Choroid plexus epithelial cell (primary cell): Measurements from ENCODE around the gene ZSCAN16.
A peak's percentile ranks its signal among the peaks of the same experiment; 100 is the strongest.

Experiments used
- DNase-seq: peaks from one replicate; pipeline ENCODE4 v3.0.0-alpha.2; 2010; ENCODE audit warnings: low read depth
- H3K4me3 ChIP-seq: 2 replicates; pipeline ENCODE4 v1.5.1; 2011; ENCODE audit warnings: low read depth, mild to moderate bottlenecking, control low read depth, low read length, moderate library complexity
- TF ChIP-seq, protein P1 (sequence below): conservative IDR thresholded peaks from 2 replicates; pipeline ENCODE4 v1.5.1; 2011; ENCODE audit warnings: low read depth, mild to moderate bottlenecking, control low read depth, inconsistent platforms, low read length, moderate library complexity

Gene ZSCAN16

DNA sequence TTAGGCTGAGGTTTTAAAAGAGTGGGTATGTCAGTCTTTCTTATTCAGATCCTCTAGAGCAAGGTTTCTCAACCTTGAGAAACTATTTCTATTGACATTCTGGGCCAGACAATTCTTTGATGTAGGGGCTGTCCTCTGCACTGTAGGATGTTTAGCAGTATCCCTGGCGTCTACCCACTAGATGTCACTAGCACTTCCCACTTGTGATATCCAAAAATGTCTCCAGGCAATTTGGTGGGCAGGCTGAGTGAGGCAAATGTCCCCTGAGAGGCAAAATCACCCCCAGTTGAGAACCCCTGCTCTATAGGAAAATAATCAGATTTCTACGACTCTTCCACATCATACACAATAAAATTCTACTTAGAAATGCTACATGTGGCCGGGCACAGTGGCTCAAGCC is 9.6 kb downstream of the ZSCAN16 start:
- peak; percentile 70 for DNase-seq
- TF ChIP-seq, protein P1, sequence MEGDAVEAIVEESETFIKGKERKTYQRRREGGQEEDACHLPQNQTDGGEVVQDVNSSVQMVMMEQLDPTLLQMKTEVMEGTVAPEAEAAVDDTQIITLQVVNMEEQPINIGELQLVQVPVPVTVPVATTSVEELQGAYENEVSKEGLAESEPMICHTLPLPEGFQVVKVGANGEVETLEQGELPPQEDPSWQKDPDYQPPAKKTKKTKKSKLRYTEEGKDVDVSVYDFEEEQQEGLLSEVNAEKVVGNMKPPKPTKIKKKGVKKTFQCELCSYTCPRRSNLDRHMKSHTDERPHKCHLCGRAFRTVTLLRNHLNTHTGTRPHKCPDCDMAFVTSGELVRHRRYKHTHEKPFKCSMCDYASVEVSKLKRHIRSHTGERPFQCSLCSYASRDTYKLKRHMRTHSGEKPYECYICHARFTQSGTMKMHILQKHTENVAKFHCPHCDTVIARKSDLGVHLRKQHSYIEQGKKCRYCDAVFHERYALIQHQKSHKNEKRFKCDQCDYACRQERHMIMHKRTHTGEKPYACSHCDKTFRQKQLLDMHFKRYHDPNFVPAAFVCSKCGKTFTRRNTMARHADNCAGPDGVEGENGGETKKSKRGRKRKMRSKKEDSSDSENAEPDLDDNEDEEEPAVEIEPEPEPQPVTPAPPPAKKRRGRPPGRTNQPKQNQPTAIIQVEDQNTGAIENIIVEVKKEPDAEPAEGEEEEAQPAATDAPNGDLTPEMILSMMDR = peak; percentile 65
- H3K4me3 ChIP-seq = no peak overlapping the region

DNA sequence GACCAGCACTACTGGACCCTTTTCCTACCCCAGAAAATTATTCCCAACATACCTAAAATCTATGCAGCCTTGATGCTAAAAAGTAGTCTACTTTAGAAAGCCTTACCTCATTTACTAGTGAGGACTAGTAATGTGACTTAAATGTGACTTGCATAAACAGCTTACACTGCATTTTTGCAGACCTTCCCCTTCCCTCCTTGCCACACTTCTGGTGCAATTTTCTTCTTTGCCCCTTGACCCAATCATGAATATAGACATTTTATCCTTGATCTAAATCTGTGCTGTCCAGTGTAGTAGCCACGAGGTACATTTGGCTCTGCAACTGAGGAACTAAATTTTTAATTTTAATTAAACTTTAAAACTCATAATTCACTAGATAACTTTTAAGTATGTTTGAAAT is 10.3 kb downstream of the ZSCAN16 start:
- no peak for DNase-seq
- TF ChIP-seq, protein P1 = no peak
- H3K4me3 ChIP-seq = no peak overlapping the region

- TF ChIP-seq, protein P1 = no peak
- no peak overlapping the region for H3K4me3 ChIP-seq
- DNase-seq = no peak
Measured at GRCh38 chr6:28135393-28135792, 11.0 kb downstream of the ZSCAN16 start.

- DNase-seq = peak; percentile 97
- TF ChIP-seq, protein P1 = no peak
- peak overlapping the region; percentile 84 for H3K4me3 ChIP-seq
Measured at GRCh38 chr6:28136585-28137504, 12.4 kb downstream of the ZSCAN16 start.

DNA sequence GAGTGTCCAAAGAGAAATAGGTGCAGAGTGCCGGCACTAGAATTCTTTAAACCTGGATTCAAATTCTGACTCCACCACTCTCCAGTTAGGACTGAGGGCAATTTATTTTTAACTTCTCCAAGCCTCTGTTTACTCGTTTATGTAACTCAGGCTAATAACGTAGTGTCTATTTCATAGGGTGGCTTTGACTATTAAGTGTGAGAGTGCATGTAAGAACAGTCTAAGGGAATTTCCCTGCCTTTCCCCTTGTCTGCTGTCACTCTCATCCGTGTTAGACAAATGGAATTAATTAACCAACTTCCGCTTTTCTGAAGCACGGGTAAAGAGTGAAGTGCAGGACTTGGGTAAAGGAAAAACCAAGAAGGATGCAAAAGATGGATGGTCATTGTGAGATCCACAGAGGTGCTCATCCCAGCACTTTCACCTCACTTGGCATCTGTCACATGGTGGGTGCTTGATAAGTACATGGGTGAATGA is 13.1 kb downstream of the ZSCAN16 start:
- TF ChIP-seq, protein P1 = no peak
- H3K4me3 ChIP-seq = peak overlapping the region; percentile 84
- peak; percentile 33 for DNase-seq

GRCh38 chr6:28139860-28140543 is 15.6 kb downstream of the ZSCAN16 start:
- H3K4me3 ChIP-seq = no peak overlapping the region
- TF ChIP-seq, protein P1 = no peak
- DNase-seq = no peak
